WTC11 (cell line): ENCODE measurements around the gene GPR65. TPM values are rescaled to one million over a fixed set of nuclear protein-coding genes. Genes with fewer than 3 reads are reported as not detected.

Experiments used
- ATAC-seq: fragments of 200-7000 bp; cut with Tn5 transposase; 2 replicates; pipeline ENCODE4 v1.10.0; 2021; ENCODE audit warnings: mild to moderate bottlenecking, moderate library complexity
- CTCF ChIA-PET: fragments of 300-600 bp; sonication (Branson Sonifier 250); formaldehyde crosslinking; loops from one replicate; lab custom pipeline; 2021; ENCODE audit warnings: antibody characterized with exemption; lab: Charles Lee
- POLR2A ChIA-PET: fragments of 350-600 bp; sonication (Branson Sonifier 250); formaldehyde crosslinking; loops from one replicate; lab custom pipeline; 2021; ENCODE audit warnings: antibody characterized with exemption; lab: Charles Lee
- DNase-seq: peaks from one replicate; pipeline ENCODE4 v3.0.0; 2021; ENCODE audit warnings: low spot score
- H3K27ac Mint-ChIP-seq: 2 replicates; pipeline ENCODE4 v1.8.0; 2021; ENCODE audit warnings: mixed read lengths
- H3K27me3 Mint-ChIP-seq: 2 replicates; pipeline ENCODE4 v1.8.0; 2021; ENCODE audit warnings: low read depth, mild to moderate bottlenecking, moderate library complexity, mixed read lengths
- H3K36me3 Mint-ChIP-seq: 2 replicates; pipeline ENCODE4 v1.8.0; 2021; ENCODE audit warnings: mixed read lengths
- H3K4me1 Mint-ChIP-seq: 2 replicates; pipeline ENCODE4 v1.8.0; 2022; ENCODE audit warnings: mixed read lengths
- H3K4me3 Mint-ChIP-seq: 2 replicates; pipeline ENCODE4 v1.8.0; 2021; ENCODE audit warnings: mild to moderate bottlenecking, moderate library complexity, mixed read lengths
- H3K9me3 Mint-ChIP-seq: 2 replicates; pipeline ENCODE4 v1.8.0; 2021; ENCODE audit warnings: mixed read lengths
- EMX1 ChIP-seq: fragments of 250-450 bp; sonication (Bioruptor Pico); IDR thresholded peaks from 2 replicates; pipeline ENCODE4 v1.8.0; 2021; ENCODE audit warnings: mild to moderate bottlenecking
- ESRRA ChIP-seq: sonication (generic); formaldehyde crosslinking; IDR thresholded peaks from 2 replicates; pipeline ENCODE4 v1.8.1; 2022; ENCODE audit warnings: mild to moderate bottlenecking, missing genetic modification reagents, borderline replicate concordance
- GABPB1 ChIP-seq: sonication (generic); formaldehyde crosslinking; IDR thresholded peaks from 2 replicates; pipeline ENCODE4 v1.8.1; 2023; ENCODE audit warnings: mild to moderate bottlenecking, missing genetic modification reagents
- GRHL2 ChIP-seq: fragments of 250-450 bp; sonication (Bioruptor Pico); IDR thresholded peaks from 2 replicates; pipeline ENCODE4 v1.8.0; 2022; ENCODE audit warnings: mild to moderate bottlenecking, moderate library complexity; ENCODE audit not compliant: insufficient replicate concordance, severe bottlenecking
- PRRX2 ChIP-seq: fragments of 250-450 bp; sonication (Bioruptor Pico); IDR thresholded peaks from 2 replicates; pipeline ENCODE4 v1.8.0; 2021; ENCODE audit warnings: mild to moderate bottlenecking
- SMAD3 ChIP-seq: sonication (generic); formaldehyde crosslinking; IDR thresholded peaks from 2 replicates; pipeline ENCODE4 v1.8.0; 2022; ENCODE audit warnings: missing genetic modification reagents, mild to moderate bottlenecking, borderline replicate concordance
- TEAD1 ChIP-seq: sonication (generic); formaldehyde crosslinking; IDR thresholded peaks from 2 replicates; pipeline ENCODE4 v1.8.0; 2022; ENCODE audit warnings: mild to moderate bottlenecking, missing genetic modification reagents
- ZNF232 ChIP-seq: sonication (generic); formaldehyde crosslinking; IDR thresholded peaks from 2 replicates; pipeline ENCODE4 v1.8.0; 2022; ENCODE audit warnings: mild to moderate bottlenecking, missing genetic modification reagents
- ZNF317 ChIP-seq: sonication (generic); formaldehyde crosslinking; IDR thresholded peaks from 2 replicates; pipeline ENCODE4 v1.8.1; 2023; ENCODE audit warnings: low read depth, mild to moderate bottlenecking, moderate library complexity, missing genetic modification reagents, borderline replicate concordance
- ZNF671 ChIP-seq: fragments of 250-450 bp; sonication (Bioruptor Pico); IDR thresholded peaks from 2 replicates; pipeline ENCODE4 v1.8.0; 2021; ENCODE audit warnings: mild to moderate bottlenecking
- total RNA-seq: library from RNA; stranded (reverse); gene quantifications from 3 replicates; pipeline ENCODE4 v1.2.3, GENCODE V29; 2021
- TF ChIP-seq, protein P1 (sequence below): sonication (generic); formaldehyde crosslinking; IDR thresholded peaks from 2 replicates; pipeline ENCODE4 v1.8.1; 2023; ENCODE audit warnings: mild to moderate bottlenecking, missing genetic modification reagents, moderate library complexity
- TF ChIP-seq, protein P2 (sequence below): sonication (generic); formaldehyde crosslinking; conservative IDR thresholded peaks from 2 replicates; pipeline ENCODE4 v1.8.1; 2023; ENCODE audit warnings: mild to moderate bottlenecking, low read depth, missing genetic modification reagents, moderate library complexity
- TF ChIP-seq, protein P3 (sequence below): fragments of 250-450 bp; sonication (Bioruptor Pico); IDR thresholded peaks from 2 replicates; pipeline ENCODE4 v1.9.0; 2021; ENCODE audit warnings: mild to moderate bottlenecking
- TF ChIP-seq, protein P4 (sequence below): sonication (generic); formaldehyde crosslinking; IDR thresholded peaks from 2 replicates; pipeline ENCODE4 v1.8.1; 2023; ENCODE audit warnings: mild to moderate bottlenecking, missing genetic modification reagents, moderate library complexity
- TF ChIP-seq, protein P5 (sequence below): sonication (generic); formaldehyde crosslinking; IDR thresholded peaks from 2 replicates; pipeline ENCODE4 v1.8.1; 2022; ENCODE audit warnings: mild to moderate bottlenecking, missing genetic modification reagents, moderate library complexity, borderline replicate concordance
- TF ChIP-seq, protein P6 (sequence below): fragments of 250-450 bp; sonication (Bioruptor Pico); IDR thresholded peaks from 2 replicates; pipeline ENCODE4 v1.9.0; 2021; ENCODE audit warnings: moderate library complexity, mild to moderate bottlenecking, inconsistent platforms, borderline replicate concordance

The GPR65 gene
- total RNA-seq, 1 experiment from 2014 or later: not detected

DNA sequence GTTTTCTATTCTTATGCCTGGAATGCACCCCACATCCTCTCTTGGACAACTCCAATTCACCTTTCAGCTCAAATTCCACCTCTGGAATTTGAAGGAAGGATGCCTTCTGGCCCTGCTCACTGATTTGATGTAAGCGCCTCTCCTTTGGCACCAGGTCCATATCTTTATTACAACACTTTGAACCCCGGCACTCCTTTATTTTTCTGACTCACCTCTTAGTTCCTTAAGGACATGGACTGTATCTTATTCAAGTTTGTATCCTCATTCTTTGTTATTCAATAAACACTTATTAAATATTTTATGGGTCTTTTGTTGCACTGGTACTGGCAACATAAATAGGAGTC is 15.0 kb upstream of the GPR65 start (continued):
- TF ChIP-seq, protein P1, sequence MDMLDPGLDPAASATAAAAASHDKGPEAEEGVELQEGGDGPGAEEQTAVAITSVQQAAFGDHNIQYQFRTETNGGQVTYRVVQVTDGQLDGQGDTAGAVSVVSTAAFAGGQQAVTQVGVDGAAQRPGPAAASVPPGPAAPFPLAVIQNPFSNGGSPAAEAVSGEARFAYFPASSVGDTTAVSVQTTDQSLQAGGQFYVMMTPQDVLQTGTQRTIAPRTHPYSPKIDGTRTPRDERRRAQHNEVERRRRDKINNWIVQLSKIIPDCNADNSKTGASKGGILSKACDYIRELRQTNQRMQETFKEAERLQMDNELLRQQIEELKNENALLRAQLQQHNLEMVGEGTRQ (CRISPR knock-in tag): no peak
- TF ChIP-seq, protein P2, sequence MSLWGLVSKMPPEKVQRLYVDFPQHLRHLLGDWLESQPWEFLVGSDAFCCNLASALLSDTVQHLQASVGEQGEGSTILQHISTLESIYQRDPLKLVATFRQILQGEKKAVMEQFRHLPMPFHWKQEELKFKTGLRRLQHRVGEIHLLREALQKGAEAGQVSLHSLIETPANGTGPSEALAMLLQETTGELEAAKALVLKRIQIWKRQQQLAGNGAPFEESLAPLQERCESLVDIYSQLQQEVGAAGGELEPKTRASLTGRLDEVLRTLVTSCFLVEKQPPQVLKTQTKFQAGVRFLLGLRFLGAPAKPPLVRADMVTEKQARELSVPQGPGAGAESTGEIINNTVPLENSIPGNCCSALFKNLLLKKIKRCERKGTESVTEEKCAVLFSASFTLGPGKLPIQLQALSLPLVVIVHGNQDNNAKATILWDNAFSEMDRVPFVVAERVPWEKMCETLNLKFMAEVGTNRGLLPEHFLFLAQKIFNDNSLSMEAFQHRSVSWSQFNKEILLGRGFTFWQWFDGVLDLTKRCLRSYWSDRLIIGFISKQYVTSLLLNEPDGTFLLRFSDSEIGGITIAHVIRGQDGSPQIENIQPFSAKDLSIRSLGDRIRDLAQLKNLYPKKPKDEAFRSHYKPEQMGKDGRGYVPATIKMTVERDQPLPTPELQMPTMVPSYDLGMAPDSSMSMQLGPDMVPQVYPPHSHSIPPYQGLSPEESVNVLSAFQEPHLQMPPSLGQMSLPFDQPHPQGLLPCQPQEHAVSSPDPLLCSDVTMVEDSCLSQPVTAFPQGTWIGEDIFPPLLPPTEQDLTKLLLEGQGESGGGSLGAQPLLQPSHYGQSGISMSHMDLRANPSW: no peak
- TF ChIP-seq ESRRA (CRISPR knock-in tag) (no peak), GABPB1 (CRISPR knock-in tag) (no peak), SMAD3 (CRISPR knock-in tag) (no peak), ZNF671 (no peak), ZNF232 (no peak), ZNF317 (no peak), GRHL2 (CRISPR knock-in tag) (no peak)
- TF ChIP-seq, protein P3, sequence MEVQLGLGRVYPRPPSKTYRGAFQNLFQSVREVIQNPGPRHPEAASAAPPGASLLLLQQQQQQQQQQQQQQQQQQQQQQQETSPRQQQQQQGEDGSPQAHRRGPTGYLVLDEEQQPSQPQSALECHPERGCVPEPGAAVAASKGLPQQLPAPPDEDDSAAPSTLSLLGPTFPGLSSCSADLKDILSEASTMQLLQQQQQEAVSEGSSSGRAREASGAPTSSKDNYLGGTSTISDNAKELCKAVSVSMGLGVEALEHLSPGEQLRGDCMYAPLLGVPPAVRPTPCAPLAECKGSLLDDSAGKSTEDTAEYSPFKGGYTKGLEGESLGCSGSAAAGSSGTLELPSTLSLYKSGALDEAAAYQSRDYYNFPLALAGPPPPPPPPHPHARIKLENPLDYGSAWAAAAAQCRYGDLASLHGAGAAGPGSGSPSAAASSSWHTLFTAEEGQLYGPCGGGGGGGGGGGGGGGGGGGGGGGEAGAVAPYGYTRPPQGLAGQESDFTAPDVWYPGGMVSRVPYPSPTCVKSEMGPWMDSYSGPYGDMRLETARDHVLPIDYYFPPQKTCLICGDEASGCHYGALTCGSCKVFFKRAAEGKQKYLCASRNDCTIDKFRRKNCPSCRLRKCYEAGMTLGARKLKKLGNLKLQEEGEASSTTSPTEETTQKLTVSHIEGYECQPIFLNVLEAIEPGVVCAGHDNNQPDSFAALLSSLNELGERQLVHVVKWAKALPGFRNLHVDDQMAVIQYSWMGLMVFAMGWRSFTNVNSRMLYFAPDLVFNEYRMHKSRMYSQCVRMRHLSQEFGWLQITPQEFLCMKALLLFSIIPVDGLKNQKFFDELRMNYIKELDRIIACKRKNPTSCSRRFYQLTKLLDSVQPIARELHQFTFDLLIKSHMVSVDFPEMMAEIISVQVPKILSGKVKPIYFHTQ (CRISPR knock-in tag): no peak
- TF ChIP-seq, protein P4, sequence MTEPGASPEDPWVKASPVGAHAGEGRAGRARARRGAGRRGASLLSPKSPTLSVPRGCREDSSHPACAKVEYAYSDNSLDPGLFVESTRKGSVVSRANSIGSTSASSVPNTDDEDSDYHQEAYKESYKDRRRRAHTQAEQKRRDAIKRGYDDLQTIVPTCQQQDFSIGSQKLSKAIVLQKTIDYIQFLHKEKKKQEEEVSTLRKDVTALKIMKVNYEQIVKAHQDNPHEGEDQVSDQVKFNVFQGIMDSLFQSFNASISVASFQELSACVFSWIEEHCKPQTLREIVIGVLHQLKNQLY (CRISPR knock-in tag): no peak

DNA sequence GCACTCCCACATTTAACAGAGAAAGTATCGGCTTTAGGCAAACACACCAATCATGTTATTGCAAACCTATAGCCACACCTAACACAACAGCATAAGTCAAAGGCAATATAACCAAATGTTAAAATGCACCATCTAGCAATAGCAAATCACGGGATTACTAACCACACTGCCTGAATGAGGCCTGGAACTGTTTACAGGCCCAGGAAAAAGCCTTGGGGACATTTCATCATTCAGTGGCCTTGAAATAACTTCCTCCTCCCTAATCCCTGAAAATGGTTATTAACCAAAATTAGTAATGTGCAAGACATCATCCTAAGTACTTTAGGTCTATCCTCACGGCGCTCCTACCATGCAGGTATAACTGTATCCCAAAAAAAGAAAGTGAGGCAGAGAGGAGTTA is 14.3 kb upstream of the GPR65 start:
- Mint-ChIP-seq H3K36me3 (no peaks in the 10 kb centered on the region), H3K4me3 (no peak overlapping the region), H3K4me1 (peaks cover 29% of the 10 kb centered on the region), H3K27ac (no peak overlapping the region), H3K27me3 (no peaks in the 10 kb centered on the region; the same call in 1 of the 2 replicates)
- ATAC-seq (no peak), DNase-seq (no peak)
- POLR2A ChIA-PET: no interaction called here
- CTCF ChIA-PET: no interaction called here
- TF ChIP-seq PRRX2: no peak
- no peak for TF ChIP-seq TEAD1 (CRISPR knock-in tag)
- TF ChIP-seq, protein P5, sequence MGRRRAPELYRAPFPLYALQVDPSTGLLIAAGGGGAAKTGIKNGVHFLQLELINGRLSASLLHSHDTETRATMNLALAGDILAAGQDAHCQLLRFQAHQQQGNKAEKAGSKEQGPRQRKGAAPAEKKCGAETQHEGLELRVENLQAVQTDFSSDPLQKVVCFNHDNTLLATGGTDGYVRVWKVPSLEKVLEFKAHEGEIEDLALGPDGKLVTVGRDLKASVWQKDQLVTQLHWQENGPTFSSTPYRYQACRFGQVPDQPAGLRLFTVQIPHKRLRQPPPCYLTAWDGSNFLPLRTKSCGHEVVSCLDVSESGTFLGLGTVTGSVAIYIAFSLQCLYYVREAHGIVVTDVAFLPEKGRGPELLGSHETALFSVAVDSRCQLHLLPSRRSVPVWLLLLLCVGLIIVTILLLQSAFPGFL (CRISPR knock-in tag): no peak
- TF ChIP-seq, protein P6, sequence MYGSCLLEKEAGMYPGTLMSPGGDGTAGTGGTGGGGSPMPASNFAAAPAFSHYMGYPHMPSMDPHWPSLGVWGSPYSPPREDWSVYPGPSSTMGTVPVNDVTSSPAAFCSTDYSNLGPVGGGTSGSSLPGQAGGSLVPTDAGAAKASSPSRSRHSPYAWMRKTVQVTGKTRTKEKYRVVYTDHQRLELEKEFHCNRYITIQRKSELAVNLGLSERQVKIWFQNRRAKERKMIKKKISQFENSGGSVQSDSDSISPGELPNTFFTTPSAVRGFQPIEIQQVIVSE (CRISPR knock-in tag): no peak
- TF ChIP-seq EMX1 (CRISPR knock-in tag): no peak
- TF ChIP-seq, all 79 proteins: peak for 0
- H3K9me3 Mint-ChIP-seq: no peaks in the 10 kb centered on the region
